GM10248 (cell line): ENCODE results near the gene CCDC141.

ENCODE experiments used
- CTCF ChIA-PET: fragments of 300-600 bp; sonication (Branson Sonifier 250); formaldehyde crosslinking; extraction: SDS; loops from one replicate; lab custom pipeline; 2021; ENCODE audit warnings: antibody characterized with exemption; lab: Yijun Ruan, JAX
- POLR2A ChIA-PET: fragments of 350-650 bp; sonication (Branson Sonifier 250); formaldehyde crosslinking; extraction: SDS; loops from one replicate; lab custom pipeline; 2020; ENCODE audit warnings: antibody characterized with exemption; lab: Yijun Ruan, JAX
- DNase-seq: peaks from one replicate; pipeline ENCODE4 v3.0.0; 2012; ENCODE audit errors: extremely low spot score
- TF ChIP-seq, protein P1 (sequence below): IDR thresholded peaks from 2 replicates; pipeline ENCODE4 v1.5.1; 2012; ENCODE audit warnings: mild to moderate bottlenecking, low read depth; ENCODE audit errors: extremely low read depth, missing control alignments, control extremely low read depth

Gene CCDC141

DNA sequence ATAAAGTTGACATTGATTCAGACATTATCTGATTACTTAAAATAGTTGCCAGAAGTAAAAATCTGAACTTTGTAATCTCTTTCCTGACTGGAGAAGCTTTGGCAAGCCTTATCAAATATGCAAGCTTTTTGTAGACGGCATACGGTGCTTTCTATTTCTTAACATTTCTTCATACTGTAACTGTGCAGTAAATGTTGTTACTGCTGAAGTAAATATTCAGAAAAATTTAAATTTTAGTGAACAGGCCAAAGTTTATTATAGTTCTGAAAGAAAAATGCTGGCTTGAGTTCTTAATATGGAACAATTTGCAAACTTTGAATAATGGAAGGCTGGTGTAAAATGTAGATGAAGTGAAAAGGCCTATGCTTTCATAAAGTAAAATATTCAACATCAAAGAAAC is 244.5 kb downstream of the CCDC141 start:
- ChIA-PET CTCF (interaction anchor here (1.1 to 2.0 kb wide), 3 partner anchors 10 to 215 kb away, joined by 3 to 11 read pairs (median 4); no protein-coding TSS in a partner anchor), POLR2A (no interaction called here)

DNA sequence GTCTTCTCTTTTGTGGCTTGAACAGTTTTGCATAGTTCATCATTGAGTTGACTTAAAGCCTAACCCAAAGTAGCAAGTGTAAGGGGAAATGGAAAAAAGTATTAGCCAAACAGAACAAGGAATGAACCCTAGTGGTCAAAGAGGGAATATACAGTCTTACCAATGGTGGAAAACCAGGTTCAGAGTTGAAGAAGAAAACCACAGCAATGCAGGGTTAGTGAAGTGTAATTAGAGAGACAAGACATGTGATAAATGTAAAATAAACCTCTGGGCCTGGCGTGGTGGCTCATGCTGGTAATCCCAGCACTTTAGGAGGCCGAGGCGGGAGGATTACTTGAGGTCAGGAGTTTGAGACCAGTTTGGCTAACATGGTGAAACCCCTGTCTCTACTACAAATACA is 245.1 kb downstream of the CCDC141 start:
- POLR2A ChIA-PET: no interaction called here
- CTCF ChIA-PET: interaction anchor here (1.1 to 2.0 kb wide), 5 partner anchors 9 to 325 kb away, joined by 3 to 11 read pairs (median 5); no protein-coding TSS in a partner anchor

More for the DNA sequence above, 244.5 kb downstream of the CCDC141 start:
- TF ChIP-seq, protein P1, sequence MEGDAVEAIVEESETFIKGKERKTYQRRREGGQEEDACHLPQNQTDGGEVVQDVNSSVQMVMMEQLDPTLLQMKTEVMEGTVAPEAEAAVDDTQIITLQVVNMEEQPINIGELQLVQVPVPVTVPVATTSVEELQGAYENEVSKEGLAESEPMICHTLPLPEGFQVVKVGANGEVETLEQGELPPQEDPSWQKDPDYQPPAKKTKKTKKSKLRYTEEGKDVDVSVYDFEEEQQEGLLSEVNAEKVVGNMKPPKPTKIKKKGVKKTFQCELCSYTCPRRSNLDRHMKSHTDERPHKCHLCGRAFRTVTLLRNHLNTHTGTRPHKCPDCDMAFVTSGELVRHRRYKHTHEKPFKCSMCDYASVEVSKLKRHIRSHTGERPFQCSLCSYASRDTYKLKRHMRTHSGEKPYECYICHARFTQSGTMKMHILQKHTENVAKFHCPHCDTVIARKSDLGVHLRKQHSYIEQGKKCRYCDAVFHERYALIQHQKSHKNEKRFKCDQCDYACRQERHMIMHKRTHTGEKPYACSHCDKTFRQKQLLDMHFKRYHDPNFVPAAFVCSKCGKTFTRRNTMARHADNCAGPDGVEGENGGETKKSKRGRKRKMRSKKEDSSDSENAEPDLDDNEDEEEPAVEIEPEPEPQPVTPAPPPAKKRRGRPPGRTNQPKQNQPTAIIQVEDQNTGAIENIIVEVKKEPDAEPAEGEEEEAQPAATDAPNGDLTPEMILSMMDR: no peak
- no peak for DNase-seq

DNA sequence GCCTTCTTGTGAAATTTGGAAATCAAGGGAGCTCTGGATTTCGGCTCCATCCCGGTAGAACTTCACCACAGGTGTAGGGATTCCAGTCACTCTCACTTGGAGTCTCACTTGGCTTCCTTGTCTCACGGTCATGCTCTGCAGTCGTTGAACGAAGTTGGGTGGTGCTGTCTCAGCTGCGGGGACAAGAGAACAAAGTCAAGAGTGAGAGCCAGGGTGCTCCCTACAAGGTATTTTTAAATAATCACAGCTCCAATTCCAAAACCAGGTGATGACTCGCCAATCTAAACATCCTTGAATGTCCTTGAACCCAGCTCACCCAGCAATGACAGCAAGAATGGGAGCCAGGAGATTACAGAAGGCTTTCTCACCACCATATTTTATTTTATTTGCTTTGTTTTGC is 249.4 kb downstream of the CCDC141 start:
- ChIA-PET POLR2A (no interaction called here), CTCF (interaction anchor here (0.9 to 2.0 kb wide), 6 partner anchors 9 to 329 kb away, joined by 3 to 9 read pairs (median 4); no protein-coding TSS in a partner anchor)
- TF ChIP-seq, protein P1: no peak
- no peak for DNase-seq

More for the DNA sequence above, 245.1 kb downstream of the CCDC141 start:
- peak; percentile 33 for DNase-seq
- TF ChIP-seq, protein P1: no peak

DNA sequence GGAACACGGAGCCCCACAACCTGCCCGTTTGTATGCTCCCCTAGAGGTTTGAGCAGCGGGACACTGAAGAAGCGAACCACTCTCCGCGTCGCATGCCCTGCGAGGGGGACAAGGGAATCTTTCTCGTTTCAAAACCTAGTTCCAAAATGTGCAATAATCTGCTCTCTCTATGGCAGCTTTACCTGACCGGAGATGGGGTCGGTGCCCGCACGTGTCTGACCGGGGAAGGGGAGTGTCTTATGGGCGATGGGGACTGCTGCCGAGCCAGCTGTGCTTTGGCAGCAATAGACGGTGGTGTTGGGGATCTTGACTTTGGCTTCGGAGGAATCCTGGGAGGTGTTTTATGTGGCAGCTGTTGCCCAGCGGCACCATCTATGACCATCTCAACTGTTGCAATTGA is 250.6 kb downstream of the CCDC141 start:
- TF ChIP-seq, protein P1: no peak
- ChIA-PET POLR2A (no interaction called here), CTCF (interaction anchor here (1.1 to 1.8 kb wide), 2 partner anchors 37 to 331 kb away, joined by 3 to 9 read pairs; no protein-coding TSS in a partner anchor)
- no peak for DNase-seq

DNA sequence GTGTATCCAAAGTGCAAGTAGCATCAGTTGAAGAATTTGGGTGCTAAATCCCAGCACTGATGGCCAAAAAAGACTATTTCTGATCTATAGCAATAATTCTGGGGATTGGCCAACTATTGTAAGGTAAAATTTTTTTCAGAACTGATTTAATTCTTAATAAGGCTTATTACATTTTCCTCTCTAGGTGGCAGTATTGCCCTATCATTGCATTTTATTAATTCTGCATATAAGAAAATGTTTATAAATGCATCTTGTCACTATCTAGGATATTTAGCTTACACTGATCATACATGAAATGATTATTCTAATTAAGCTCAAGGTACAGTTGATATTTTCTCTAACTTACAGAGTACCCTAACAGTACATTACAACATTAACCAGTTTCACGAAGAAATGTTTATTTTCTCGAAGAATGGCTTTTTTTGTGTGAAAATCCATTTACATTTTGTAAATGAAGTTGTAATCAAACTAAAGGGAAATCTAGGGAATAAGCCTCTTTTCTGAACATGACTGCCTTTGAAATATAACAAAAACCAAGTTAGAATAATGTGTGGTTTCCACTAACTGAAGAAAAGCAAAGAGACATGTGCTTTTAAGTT is 253.8 kb downstream of the CCDC141 start:
- TF ChIP-seq, protein P1: peak; percentile 49
- ChIA-PET POLR2A (no interaction called here), CTCF (interaction anchor here (0.7 to 4.2 kb wide), 17 partner anchors 8 to 337 kb away, joined by 3 to 17 read pairs (median 7); no protein-coding TSS in a partner anchor)
- DNase-seq: peak; percentile 46

DNA sequence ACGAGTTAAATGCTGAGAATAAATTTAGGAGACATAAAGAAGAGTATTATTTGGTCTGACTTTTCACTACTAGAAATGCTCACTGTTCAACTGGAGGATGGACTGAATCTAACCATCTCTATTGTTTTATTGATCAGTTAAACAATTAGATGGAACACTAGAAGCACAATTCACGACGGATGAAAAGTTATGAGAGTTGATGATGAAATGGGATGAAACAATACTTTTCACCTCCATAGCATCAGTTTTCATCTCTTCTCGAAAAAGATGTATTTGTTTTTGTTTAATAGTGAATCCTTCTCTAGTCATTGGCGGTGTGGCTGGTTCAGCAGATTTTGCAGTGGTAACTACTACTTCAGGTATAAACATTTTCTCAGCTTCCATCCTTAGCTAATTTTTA is 262.0 kb downstream of the CCDC141 start:
- POLR2A ChIA-PET: no interaction called here

More for the DNA sequence above, 262.0 kb downstream of the CCDC141 start:
- no peak for DNase-seq
- TF ChIP-seq, protein P1: no peak
- CTCF ChIA-PET: interaction anchor here (1.7 kb wide), 1 partner anchor 26 kb away, joined by 7 read pairs; no protein-coding TSS in a partner anchor
